IMR-90 (cell line): Measurements from ENCODE around the gene ATP9B. TPM values are rescaled to one million over a fixed set of nuclear protein-coding genes. Genes with fewer than 3 reads are reported as not detected.

Experiments used
- ATAC-seq: fragments of 200-7000 bp; cut with Tn5 transposase; 2 replicates; pipeline ENCODE4 v1.9.1; 2020; ENCODE audit warnings: low read depth, mild to moderate bottlenecking, moderate library complexity
- BruUV-seq: library from RNA; stranded (reverse); fragments of 400-500 nt; replicated peaks from 2 replicates; lab custom pipeline; 2021; lab: Mats Ljungman, UMichigan
- CTCF ChIA-PET: fragments of 300-600 bp; formaldehyde crosslinking; extraction: SDS; loops from one replicate; lab custom pipeline; 2021; ENCODE audit warnings: antibody characterized with exemption; lab: Yijun Ruan, JAX
- POLR2A ChIA-PET: fragments of 300-600 bp; sonication (Branson Sonifier 250); formaldehyde crosslinking; loops from one replicate; lab custom pipeline; 2022; ENCODE audit warnings: antibody characterized with exemption; ENCODE audit not compliant: unreplicated experiment; lab: Charles Lee
- DNase-seq: peaks from one replicate; pipeline ENCODE4 v3.0.0; 2013
- H2AFZ ChIP-seq: replicated peaks from 2 replicates; pipeline ENCODE3; 2013; ENCODE audit warnings: low read length, mild to moderate bottlenecking; ENCODE audit not compliant: poor library complexity
- H2AK5ac ChIP-seq: 2 replicates; pipeline ENCODE4 v1.6.1; 2013; ENCODE audit warnings: low read depth, low read length, inconsistent platforms
- H2AK9ac ChIP-seq: replicated peaks from 2 replicates; pipeline ENCODE3; 2013; ENCODE audit warnings: mild to moderate bottlenecking, low read depth, low read length, moderate library complexity; ENCODE audit not compliant: poor library complexity
- H2BK120ac ChIP-seq: 2 replicates; pipeline ENCODE4 v1.6.1; 2013; ENCODE audit warnings: low read depth, low read length, inconsistent platforms
- H2BK15ac ChIP-seq: 3 replicates; pipeline ENCODE4 v1.6.1; 2013; ENCODE audit warnings: low read depth, low read length, inconsistent platforms
- H2BK20ac ChIP-seq: 2 replicates; pipeline ENCODE4 v1.6.1; 2013; ENCODE audit warnings: low read depth, mild to moderate bottlenecking, inconsistent platforms, low read length, moderate library complexity
- H2BK5ac ChIP-seq: 2 replicates; pipeline ENCODE4 v1.6.1; 2013; ENCODE audit warnings: mild to moderate bottlenecking, low read depth, low read length, inconsistent platforms; ENCODE audit not compliant: poor library complexity, severe bottlenecking
- H3K14ac ChIP-seq: replicated peaks from 2 replicates; pipeline ENCODE4 v1.6.1; 2013; ENCODE audit warnings: low read depth, low read length, inconsistent platforms
- H3K18ac ChIP-seq: 2 replicates; pipeline ENCODE4 v1.6.1; 2013; ENCODE audit warnings: low read depth, low read length, control low read depth
- H3K23ac ChIP-seq: 2 replicates; pipeline ENCODE4 v1.6.1; 2013; ENCODE audit warnings: low read depth, low read length, inconsistent platforms
- H3K27ac ChIP-seq: 2 replicates; pipeline ENCODE4 v1.5.1; 2013; ENCODE audit warnings: mild to moderate bottlenecking, control low read depth, low read length; ENCODE audit not compliant: insufficient read depth
- H3K27me3 ChIP-seq: 2 replicates; pipeline ENCODE4 v1.6.1; 2013; ENCODE audit warnings: low read length; ENCODE audit not compliant: control insufficient read depth, insufficient read depth
- H3K36me3 ChIP-seq: 2 replicates; pipeline ENCODE4 v1.6.1; 2013; ENCODE audit warnings: low read length, mixed read lengths; ENCODE audit not compliant: control insufficient read depth, insufficient read depth
- H3K4ac ChIP-seq: 2 replicates; pipeline ENCODE4 v1.6.1; 2013; ENCODE audit warnings: low read depth, low read length, inconsistent platforms
- H3K4me1 ChIP-seq: 2 replicates; pipeline ENCODE4 v1.6.1; 2013; ENCODE audit warnings: low read length, mixed read lengths; ENCODE audit not compliant: control insufficient read depth, insufficient read depth
- H3K4me2 ChIP-seq: 2 replicates; pipeline ENCODE4 v1.6.1; 2013; ENCODE audit warnings: low read depth, mild to moderate bottlenecking, control low read depth, low read length, moderate library complexity
- H3K4me3 ChIP-seq: 2 replicates; pipeline ENCODE4 v1.5.1; 2013; ENCODE audit warnings: low read depth, mild to moderate bottlenecking, control low read depth, low read length, moderate library complexity; ENCODE audit not compliant: insufficient read depth
- H3K56ac ChIP-seq: 2 replicates; pipeline ENCODE4 v1.6.1; 2013; ENCODE audit warnings: low read length, inconsistent platforms; ENCODE audit not compliant: insufficient read depth; ENCODE audit errors: extremely low read depth
- H3K79me1 ChIP-seq, 2 experiments: 2 replicates each; pipeline ENCODE4 v1.6.1; 2013; ENCODE audit warnings: low read length in 2 of 2, inconsistent platforms in 1 of 2, low read depth in 1 of 2
- H3K9ac ChIP-seq: 2 replicates; pipeline ENCODE4 v1.6.1; 2013; ENCODE audit warnings: low read depth, low read length, control low read depth
- H3K9me1 ChIP-seq: 2 replicates; pipeline ENCODE4 v1.6.1; 2013; ENCODE audit warnings: low read length, inconsistent platforms; ENCODE audit not compliant: insufficient read depth
- H3K9me3 ChIP-seq: 2 replicates; pipeline ENCODE4 v1.6.1; 2013; ENCODE audit warnings: low read length; ENCODE audit not compliant: control insufficient read depth, insufficient read depth
- H4K20me1 ChIP-seq: 2 replicates; pipeline ENCODE4 v1.6.1; 2013; ENCODE audit warnings: low read length, inconsistent platforms; ENCODE audit not compliant: insufficient read depth
- H4K5ac ChIP-seq: 2 replicates; pipeline ENCODE4 v1.6.1; 2013; ENCODE audit warnings: mild to moderate bottlenecking, low read depth, low read length, control low read depth
- H4K8ac ChIP-seq, 2 experiments: 2 replicates each; pipeline ENCODE4 v1.6.1; 2013; ENCODE audit warnings: low read depth in 2 of 2, low read length in 2 of 2, control low read depth in 1 of 2, inconsistent platforms in 1 of 2
- H4K91ac ChIP-seq: 2 replicates; pipeline ENCODE4 v1.6.1; 2013; ENCODE audit warnings: low read depth, low read length, inconsistent platforms; ENCODE audit not compliant: insufficient read depth
- CHD1 ChIP-seq: IDR thresholded peaks from 2 replicates; pipeline ENCODE4 v1.6.1; 2012; ENCODE audit warnings: low read depth, low read length, improper control_type of control experiment
- FOS ChIP-seq: fragments of 150-350 bp; IDR thresholded peaks from 2 replicates; pipeline ENCODE4 v1.6.1; 2016; ENCODE audit warnings: low read depth, low read length
- SMC3 ChIP-seq: fragments of 150-350 bp; IDR thresholded peaks from 2 replicates; pipeline ENCODE4 v1.6.1; 2016; ENCODE audit warnings: low read depth, mild to moderate bottlenecking, antibody characterized with exemption, low read length, moderate library complexity
- WGBS, 2 experiments: methylation state at CpG; one replicate each; pipeline versions ENCODE4 v1.1.5 to v1.1.7; 2013; ENCODE audit warnings: missing lambda C conversion rate in 2 of 2; ENCODE audit not compliant: insufficient read length in 1 of 2; ENCODE audit errors: extremely low coverage in 2 of 2; 5-methylcytosine and 5-hydroxymethylcytosine counted together
- dilution Hi-C: fragments of 300-500 bp; cut with HindIII; formaldehyde crosslinking; loops from one replicate; pipeline ENCODE4 v1.14.3; 2018; ENCODE audit warnings: low sequenced_read_pairs; ENCODE audit not compliant: unreplicated experiment
- in situ Hi-C: fragments of 300-500 bp; cut with MboI; formaldehyde crosslinking; loops from 3 replicates; pipeline ENCODE4 v1.14.3; 2019; ENCODE audit warnings: low sequenced_read_pairs, inconsistent platforms, mixed read lengths
- intact Hi-C: fragments of 100-400 bp; cut with micrococcal nuclease; formaldehyde crosslinking; loops from 2 replicates; pipeline ENCODE4 v1.10.0; 2022
- polyA plus RNA-seq, 3 experiments: library from polyadenylated mRNA; depleted of rRNA; stranded (reverse); fragments of >200 nt; gene quantifications; 2 replicates each; pipeline ENCODE4 v1.2.3, GENCODE V29; 2012; ENCODE audit warnings: low replicate concordance in 1 of 3
- total RNA-seq: library from RNA; depleted of rRNA; stranded (reverse); fragments of >200 nt; gene quantifications from 2 replicates; pipeline ENCODE4 v1.2.3, GENCODE V29; 2012

The ATP9B gene
- total and polyA plus RNA-seq, 2 of the 4 experiments (the other 2 are of a cell fraction) = 11.0 to 11.5 TPM

GRCh38 chr18:79252904-79253633 lies 183.9 kb downstream of the ATP9B start:
- DNase-seq (no peak), ATAC-seq (no peak)
- Histone ChIP-seq H3K9me3 (no peaks in the 10 kb centered on the region), H3K4me1 (no peaks in the 10 kb centered on the region), H3K4ac (no peak overlapping the region), H3K18ac (no peak overlapping the region), H2AFZ (no peak overlapping the region), H2BK20ac (no peak overlapping the region), H4K5ac (no peak overlapping the region), H3K14ac (no peak overlapping the region), H4K8ac (no peak overlapping the region), H2BK5ac (no peak overlapping the region), H2AK9ac (no peak overlapping the region), H2BK120ac (no peak overlapping the region), H2BK15ac (no peak overlapping the region), H3K36me3 (peaks cover 4% of the 10 kb centered on the region; the same call in 1 of the 2 replicates), H2AK5ac (no peak overlapping the region), H3K9me1 (no peaks in the 10 kb centered on the region; the same call in 1 of the 2 replicates), H3K27me3 (no peaks in the 10 kb centered on the region), H3K4me2 (no peak overlapping the region), H3K56ac (no peak overlapping the region), H3K79me1 (no peaks in the 10 kb centered on the region), H3K23ac (no peak overlapping the region), H3K27ac (no peak overlapping the region), H4K91ac (no peak overlapping the region), H3K9ac (no peak overlapping the region), H3K4me3 (no peak overlapping the region), H4K20me1 (no peaks in the 10 kb centered on the region)
- intact Hi-C loops (no loop called here), in situ Hi-C loops (no loop called here), dilution Hi-C loops (no loop called here)
- WGBS, 2 experiments = 100% methylated on average over 9 of the region's 20 CpGs; no CpG with 5 or more reads in 1 of the 2 experiments
- TF ChIP-seq FOS = no peak
- TF ChIP-seq CHD1 = no peak
- TF ChIP-seq SMC3 = no peak
- ChIA-PET POLR2A (no interaction called here), CTCF (interaction anchor here (1.4 kb wide), 1 partner anchor 16 kb away, joined by 4 read pairs; no protein-coding TSS in a partner anchor)
- BruUV-seq = no TSS peak
